ENCODE measurements around the gene LIM2. TPM values are rescaled to one million over a fixed set of nuclear protein-coding genes. Genes with fewer than 3 reads are reported as not detected.

LIM2 gene, protein sequence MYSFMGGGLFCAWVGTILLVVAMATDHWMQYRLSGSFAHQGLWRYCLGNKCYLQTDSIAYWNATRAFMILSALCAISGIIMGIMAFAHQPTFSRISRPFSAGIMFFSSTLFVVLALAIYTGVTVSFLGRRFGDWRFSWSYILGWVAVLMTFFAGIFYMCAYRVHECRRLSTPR
- total RNA-seq (not detected), polyA plus RNA-seq (ENCODE audit: insufficient read depth, low read depth, low replicate concordance) (not detected)
- long read RNA-seq, donor 1 = 0 reads
- long read RNA-seq, donor 2 = 0 reads
- long read RNA-seq, donor 3 = 0 reads
- long read RNA-seq, donor 4 = 0 reads
- long read RNA-seq, donor 5 = 0 reads
- long read RNA-seq, donor 6 = 0 reads
- long read RNA-seq, donor 7 = 0 reads
- long read RNA-seq, donor 8, partial matches to known transcripts = 0 of 1 reads
- long read RNA-seq, donor 8, other reads (novel, unspliced or antisense) = 0 of 1 reads
- long read RNA-seq, donor 9, partial matches to known transcripts = 0 of 1 reads
- long read RNA-seq, donor 9, other reads (novel, unspliced or antisense) = 0 of 1 reads
- long read RNA-seq, donor 10 = 0 reads

GRCh38 chr19:51387924-51388389 lies at the start of gene LIM2:
TSS of gene LIM2 (minus strand) at chr19:51387974. CDS start at chr19:51387443, 531 bp downstream.
- no peak for TF ChIP-seq CTCF (IDR thresholded peaks at IDR 0.05; ENCODE audit: borderline replicate concordance, extremely low read depth, insufficient read depth)
- Histone ChIP-seq H3K9ac (ENCODE audit: low read length in 3 of 3) (no peak within 1 kb of the TSS), H3K4me1 (ENCODE audit: control insufficient read depth in 2 of 3, insufficient read depth in 2 of 3, low read depth in 1 of 3, low read length in 3 of 3) (no peaks in the 10 kb centered on the region), H3K4me3 (ENCODE audit: low read length in 3 of 3) (no peak within 1 kb of the TSS), H3K27me3 (ENCODE audit: control insufficient read depth, insufficient read depth, low read length) (no peaks in the 10 kb centered on the region), H3K9me3 (ENCODE audit: control insufficient read depth in 2 of 3, insufficient read depth in 1 of 3, low read length in 3 of 3) (no peaks in the 10 kb centered on the region), H3K36me3 (ENCODE audit: control insufficient read depth in 2 of 3, insufficient read depth in 3 of 3, low read length in 3 of 3) (no peaks in the 10 kb centered on the region), H3K27ac (ENCODE audit: low read depth in 2 of 2, low read length in 2 of 2) (no peak within 1 kb of the TSS)
- FAIRE-seq (no peak), DNase-seq (peak; percentile 50 to 85 (median 76))
- intact Hi-C loops (cut with DNase I) = no loop called here

DNA sequence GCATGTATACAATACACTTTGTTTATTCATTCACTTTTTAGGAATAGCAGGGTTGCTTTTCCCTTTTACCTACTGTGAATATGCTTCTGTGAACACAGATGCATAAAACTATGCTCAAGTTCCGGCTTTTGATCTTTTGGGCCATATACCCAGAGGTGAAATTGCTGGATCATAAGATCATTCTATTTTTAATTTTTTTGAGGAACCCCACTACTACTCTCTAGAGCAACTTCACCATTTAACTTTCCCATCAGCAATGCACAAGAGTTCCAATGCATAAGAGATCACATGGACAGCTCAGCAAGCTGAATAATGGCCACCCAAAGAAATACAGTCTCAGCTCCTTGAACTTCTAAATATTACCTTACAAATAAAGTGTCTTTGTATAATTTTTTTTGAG lies 46.7 kb upstream of the LIM2 start:
- DNase-seq (no peak), FAIRE-seq (no peak)
- no peak for TF ChIP-seq CTCF (IDR thresholded peaks at IDR 0.05; ENCODE audit: borderline replicate concordance, extremely low read depth, insufficient read depth)
- H3K4me1 ChIP-seq (ENCODE audit: control insufficient read depth in 2 of 3, insufficient read depth in 2 of 3, low read depth in 1 of 3, low read length in 3 of 3) = no peaks in the 10 kb centered on the region
- no peaks in the 10 kb centered on the region for H3K9me3 ChIP-seq (ENCODE audit: control insufficient read depth in 2 of 3, insufficient read depth in 1 of 3, low read length in 3 of 3)
- intact Hi-C loops (cut with DNase I) = no loop called here
- no peak overlapping the region for H3K27ac ChIP-seq (ENCODE audit: low read depth in 2 of 2, low read length in 2 of 2)
- no peaks in the 10 kb centered on the region for H3K27me3 ChIP-seq (ENCODE audit: control insufficient read depth, insufficient read depth, low read length)
- no peak overlapping the region for H3K4me3 ChIP-seq (ENCODE audit: low read length in 3 of 3)
- no peak overlapping the region for H3K9ac ChIP-seq (ENCODE audit: low read length in 3 of 3)
- no peaks in the 10 kb centered on the region for H3K36me3 ChIP-seq (ENCODE audit: control insufficient read depth in 2 of 3, insufficient read depth in 3 of 3, low read length in 3 of 3)

DNA sequence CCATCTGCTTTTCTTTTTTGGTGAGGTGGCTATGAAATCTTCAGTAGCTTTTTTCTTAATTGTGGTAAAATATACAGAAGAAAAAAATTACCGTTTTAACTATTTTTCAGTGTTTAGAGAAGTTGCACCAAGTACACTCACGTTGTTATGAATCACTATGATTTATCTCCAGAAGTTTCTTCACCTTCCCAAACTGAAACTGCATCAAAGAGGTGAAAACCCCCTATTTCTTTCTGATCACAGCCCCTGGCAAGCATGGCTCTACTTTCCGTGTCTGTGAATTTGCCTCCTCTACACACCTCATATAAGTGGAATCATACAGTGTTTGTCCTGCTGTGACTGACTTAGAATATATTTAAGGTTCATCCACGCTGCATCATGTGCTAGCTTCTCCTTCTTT lies 45.3 kb upstream of the LIM2 start:
- DNase-seq (peak in 1 of 5 donors; percentile 0), FAIRE-seq (no peak)
- intact Hi-C loops (cut with DNase I) = no loop called here
- Histone ChIP-seq H3K4me1 (ENCODE audit: control insufficient read depth in 2 of 3, insufficient read depth in 2 of 3, low read depth in 1 of 3, low read length in 3 of 3) (no peaks in the 10 kb centered on the region), H3K9me3 (ENCODE audit: control insufficient read depth in 2 of 3, insufficient read depth in 1 of 3, low read length in 3 of 3) (no peaks in the 10 kb centered on the region), H3K36me3 (ENCODE audit: control insufficient read depth in 2 of 3, insufficient read depth in 3 of 3, low read length in 3 of 3) (no peaks in the 10 kb centered on the region), H3K9ac (ENCODE audit: low read length in 3 of 3) (no peak overlapping the region), H3K27me3 (ENCODE audit: control insufficient read depth, insufficient read depth, low read length) (no peaks in the 10 kb centered on the region), H3K27ac (ENCODE audit: low read depth in 2 of 2, low read length in 2 of 2) (no peak overlapping the region), H3K4me3 (ENCODE audit: low read length in 3 of 3) (no peak overlapping the region)
- TF ChIP-seq CTCF (IDR thresholded peaks at IDR 0.05; ENCODE audit: borderline replicate concordance, extremely low read depth, insufficient read depth) = no peak
